Measurements from ENCODE around the gene ZDHHC14.
"Not testable (repeated sequence)": the region's sequence is repeated elsewhere in the genome, so short reads cannot be mapped to it uniquely, and the experiment has no call there.

Gene ZDHHC14

DNA sequence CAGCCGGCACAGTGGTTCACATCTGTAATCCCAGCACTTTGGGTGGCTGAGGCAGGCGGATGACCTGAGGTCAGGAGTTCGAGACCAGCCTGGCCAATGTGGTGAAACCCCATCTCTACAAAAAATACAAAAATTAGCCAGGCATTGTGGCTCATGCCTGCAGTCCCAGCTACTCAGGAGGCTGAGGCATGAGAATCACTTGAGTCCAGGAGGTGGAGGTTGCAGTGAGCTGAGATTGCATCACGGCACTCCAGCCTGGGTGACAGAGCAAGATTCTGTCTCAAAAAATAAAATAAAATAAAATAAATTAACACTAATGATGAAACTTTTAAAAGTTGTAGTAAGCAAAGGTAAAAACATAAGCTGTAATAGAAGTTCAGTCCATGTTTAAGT lies 82.7 kb downstream of the ZDHHC14 start:
- not testable (repeated sequence) for DNase-seq (ENCODE audit: low read depth in 4 of 4, low spot score in 1 of 4)

- no peak for DNase-seq (ENCODE audit: low read depth in 4 of 4, low spot score in 1 of 4)
Observed at GRCh38 chr6:157464653-157465535, 83.9 kb downstream of the ZDHHC14 start.

DNA sequence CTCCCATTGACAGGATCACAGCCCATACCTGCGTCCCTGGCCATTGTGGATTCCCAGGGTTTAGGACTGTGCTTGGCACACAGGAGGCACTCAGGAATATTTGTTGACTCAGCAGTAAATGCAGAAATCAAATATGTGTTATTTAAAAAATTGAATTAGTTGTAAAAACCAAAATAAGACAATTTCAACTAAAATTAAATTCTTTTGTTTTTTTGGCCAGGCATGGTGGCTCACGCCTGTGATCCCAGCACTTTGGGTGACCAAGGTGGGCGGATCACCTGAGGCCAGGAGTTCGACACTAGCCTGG lies 85.3 kb downstream of the ZDHHC14 start:
- DNase-seq (ENCODE audit: low read depth in 4 of 4, low spot score in 1 of 4) = no peak

- DNase-seq (ENCODE audit: low read depth in 4 of 4, low spot score in 1 of 4) = not testable (repeated sequence)
Observed at GRCh38 chr6:157467339-157467738, 86.3 kb downstream of the ZDHHC14 start.

DNA sequence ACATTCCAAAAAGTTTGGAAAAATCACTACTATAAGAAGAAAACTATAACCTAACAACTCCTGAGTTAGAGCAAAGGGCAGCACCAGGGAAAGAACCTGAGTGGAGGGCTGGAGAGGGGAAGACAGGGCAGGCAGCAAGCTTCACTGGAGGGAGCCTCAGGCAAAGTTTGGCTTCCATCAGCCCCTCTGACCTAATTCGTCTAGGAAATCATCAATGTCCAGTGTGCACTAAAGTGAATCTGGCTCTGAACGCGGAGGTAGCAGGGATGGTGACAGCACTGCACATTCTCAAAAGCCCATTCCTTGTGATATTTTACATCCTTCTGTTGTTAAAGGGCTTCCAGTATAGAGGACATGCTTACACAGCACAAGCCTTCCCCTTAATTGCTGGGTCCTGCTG lies 87.1 kb downstream of the ZDHHC14 start:
- no peak for DNase-seq (ENCODE audit: low read depth in 4 of 4, low spot score in 1 of 4)

GRCh38 chr6:157468574-157468973 lies 87.6 kb downstream of the ZDHHC14 start:
- no peak for DNase-seq (ENCODE audit: low read depth in 4 of 4, low spot score in 1 of 4)

DNA sequence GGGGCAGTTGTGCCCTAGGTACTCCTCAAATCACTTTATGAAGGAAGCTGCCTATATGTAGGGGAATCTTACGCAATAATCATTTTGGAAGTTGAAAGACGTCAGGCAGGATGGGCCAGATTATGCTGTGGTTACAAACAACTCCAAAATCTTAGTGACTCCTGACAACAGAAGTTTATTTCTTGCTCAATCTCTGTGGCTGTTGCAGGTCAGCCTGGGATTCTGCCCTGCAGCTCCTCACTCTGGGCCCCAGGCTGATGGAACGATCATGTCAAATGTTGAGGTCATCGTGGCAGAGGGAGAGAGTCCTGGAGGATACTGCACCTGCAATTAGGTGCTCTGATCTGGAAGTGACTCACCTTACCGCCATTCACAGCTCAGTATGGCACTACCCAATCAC lies 88.4 kb downstream of the ZDHHC14 start:
- no peak for DNase-seq (ENCODE audit: low read depth in 4 of 4, low spot score in 1 of 4)

GRCh38 chr6:157471077-157471686 lies 90.2 kb downstream of the ZDHHC14 start:
- no peak for DNase-seq (ENCODE audit: low read depth in 4 of 4, low spot score in 1 of 4)

GRCh38 chr6:157471895-157472686 lies 91.1 kb downstream of the ZDHHC14 start:
- no peak for DNase-seq (ENCODE audit: low read depth in 4 of 4, low spot score in 1 of 4)

DNA sequence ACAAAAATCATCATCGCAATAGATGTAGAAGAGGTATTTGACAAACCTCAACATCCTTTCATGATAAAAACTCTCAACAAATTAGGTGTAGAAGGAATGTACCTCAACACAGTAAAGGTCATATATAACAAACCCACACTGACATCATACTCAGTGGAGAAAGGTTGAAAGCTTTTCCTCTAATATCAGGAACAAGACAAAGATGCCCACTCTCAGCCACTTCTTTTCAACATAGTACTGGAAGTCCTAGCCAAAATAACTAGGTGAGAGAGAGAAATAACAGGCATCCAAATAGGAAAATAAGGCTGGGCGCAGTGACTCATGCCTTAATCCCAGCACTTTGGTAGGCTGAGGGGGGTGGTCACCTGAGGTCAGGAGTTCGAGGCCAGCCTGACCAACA lies 95.8 kb downstream of the ZDHHC14 start:
- no peak for DNase-seq (ENCODE audit: low read depth in 4 of 4, low spot score in 1 of 4)

DNA sequence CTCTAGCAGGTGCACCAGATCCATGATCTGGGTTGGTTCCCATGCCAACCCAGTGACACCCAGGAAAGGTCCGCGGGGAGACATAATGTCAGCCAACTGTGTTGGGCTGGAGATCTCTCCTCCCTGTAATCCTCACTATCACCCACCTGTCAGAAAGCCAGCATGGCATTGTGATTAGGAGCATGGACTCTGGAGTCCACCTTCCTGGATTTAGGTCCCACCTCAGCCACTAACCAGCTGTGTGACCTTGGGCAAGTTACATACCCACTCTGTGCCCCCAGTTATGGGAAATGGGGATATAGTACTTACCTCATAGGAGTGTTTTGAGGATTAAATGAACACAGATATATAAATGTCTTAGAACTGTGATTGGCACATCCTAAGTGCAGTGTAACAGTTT lies 97.9 kb downstream of the ZDHHC14 start:
- no peak for DNase-seq (ENCODE audit: low read depth in 4 of 4, low spot score in 1 of 4)

DNA sequence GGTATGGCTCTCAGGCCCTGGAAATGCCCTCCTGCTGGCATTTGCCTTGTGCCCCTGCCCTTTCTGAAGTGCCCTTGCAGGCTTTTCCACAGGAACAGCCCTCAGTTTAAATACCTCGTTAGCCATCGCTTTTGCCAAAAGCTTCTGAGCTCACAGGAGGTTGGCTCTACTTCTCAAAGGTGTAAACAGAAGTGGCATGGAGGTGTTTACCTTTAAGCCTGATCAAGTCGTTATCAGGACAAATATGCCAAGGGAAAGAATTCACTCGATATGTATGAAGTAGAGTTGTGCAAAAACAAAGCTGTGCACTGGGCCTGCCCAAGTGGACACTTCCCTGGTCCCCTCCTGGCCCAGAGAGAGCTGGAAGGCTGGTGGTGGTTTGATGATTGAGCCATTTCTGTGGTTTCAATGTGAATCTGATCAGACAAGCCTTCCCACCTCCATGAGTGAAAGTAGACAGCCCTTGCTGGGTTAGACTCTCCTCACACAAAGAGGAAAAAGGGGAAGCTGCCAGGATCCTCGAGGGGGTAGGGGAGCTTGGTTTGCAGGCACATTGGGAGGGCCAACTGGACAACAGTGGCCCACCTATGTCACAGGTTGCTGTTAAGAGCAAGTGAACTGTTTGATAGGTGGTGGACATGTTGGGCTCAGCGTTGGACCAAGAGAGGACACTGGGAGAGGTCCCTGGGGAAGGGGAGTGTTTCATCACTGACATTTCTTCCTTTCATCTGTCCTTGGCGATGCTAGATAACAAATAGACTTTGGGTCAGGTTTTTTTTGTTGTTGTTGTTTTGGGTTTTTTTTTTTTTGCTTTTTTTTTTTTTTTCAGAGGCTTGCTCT lies 98.7 kb downstream of the ZDHHC14 start:
- no peak for DNase-seq (ENCODE audit: low read depth in 4 of 4, low spot score in 1 of 4)

DNA sequence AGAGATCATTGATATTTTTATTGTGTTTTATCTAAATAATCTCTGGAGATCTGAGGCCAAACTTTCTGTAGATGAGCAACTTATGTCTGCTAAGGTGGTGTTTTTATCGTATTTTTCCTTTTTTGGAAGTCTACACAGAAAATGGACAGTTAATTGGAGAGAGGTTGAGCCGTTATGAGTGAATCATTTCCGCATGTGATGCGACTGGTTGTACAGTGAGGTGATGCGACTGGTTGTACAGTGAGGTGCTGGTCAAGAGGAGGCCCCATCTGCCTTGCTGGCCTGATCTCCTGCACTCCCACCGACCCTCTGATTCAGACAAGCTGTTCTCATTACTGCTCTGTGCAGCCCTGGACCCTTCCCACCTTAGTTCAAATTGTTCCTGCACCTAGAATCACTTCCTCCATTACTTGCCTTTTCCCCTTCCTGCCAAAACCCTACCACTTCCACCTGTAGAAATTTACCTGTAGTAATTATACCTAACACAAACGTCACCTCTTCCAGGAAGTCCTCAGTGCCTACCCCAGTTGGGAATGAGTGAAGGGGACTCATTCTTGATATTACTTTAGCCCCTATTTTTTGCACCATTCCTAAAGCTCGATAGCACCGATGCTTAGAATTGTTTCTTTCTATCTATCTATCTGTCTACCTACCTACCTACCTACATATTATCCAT lies 100.3 kb downstream of the ZDHHC14 start:
- DNase-seq (ENCODE audit: low read depth in 4 of 4, low spot score in 1 of 4) = no peak

DNA sequence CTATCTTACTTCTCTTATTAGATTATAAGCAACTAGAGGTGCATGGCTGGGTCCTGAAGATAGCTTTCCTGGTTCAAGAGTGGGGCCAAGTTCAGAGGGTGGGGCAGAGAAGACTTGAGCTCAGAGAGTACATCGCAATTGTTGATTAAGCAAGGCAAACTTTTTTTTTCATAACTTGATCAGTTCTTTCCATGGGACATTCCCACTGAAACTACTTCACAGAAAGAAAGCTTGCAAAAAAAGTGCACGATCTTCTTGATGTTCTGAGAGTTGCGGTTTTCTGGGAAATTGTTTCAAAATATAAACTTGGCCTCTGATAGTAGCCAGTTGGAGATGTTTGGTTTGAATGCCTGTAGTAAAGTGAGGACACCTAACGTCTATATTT lies 100.9 kb downstream of the ZDHHC14 start:
- DNase-seq (ENCODE audit: low read depth in 4 of 4, low spot score in 1 of 4) = no peak

- no peak for DNase-seq (ENCODE audit: low read depth in 4 of 4, low spot score in 1 of 4)
Observed at GRCh38 chr6:157483770-157484169, 102.8 kb downstream of the ZDHHC14 start.

DNA sequence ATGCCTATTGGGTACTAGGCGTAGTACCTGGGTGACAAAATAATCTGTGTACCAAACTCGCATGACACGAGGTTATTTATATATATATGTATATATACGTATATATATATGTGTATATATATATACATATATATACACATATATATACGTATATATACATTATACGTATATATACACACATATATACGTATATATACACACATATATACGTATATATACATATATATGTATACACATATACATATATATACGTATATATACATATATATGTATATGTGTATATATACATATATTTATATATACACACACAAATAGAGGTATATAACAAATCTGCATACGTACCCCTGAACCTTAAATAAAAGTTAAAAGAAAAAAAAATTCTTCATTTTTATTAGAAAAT lies 103.2 kb downstream of the ZDHHC14 start:
- no peak for DNase-seq (ENCODE audit: low read depth in 4 of 4, low spot score in 1 of 4)

GRCh38 chr6:157486572-157486971 lies 105.6 kb downstream of the ZDHHC14 start:
- DNase-seq (ENCODE audit: low read depth in 4 of 4, low spot score in 1 of 4) = no peak

DNA sequence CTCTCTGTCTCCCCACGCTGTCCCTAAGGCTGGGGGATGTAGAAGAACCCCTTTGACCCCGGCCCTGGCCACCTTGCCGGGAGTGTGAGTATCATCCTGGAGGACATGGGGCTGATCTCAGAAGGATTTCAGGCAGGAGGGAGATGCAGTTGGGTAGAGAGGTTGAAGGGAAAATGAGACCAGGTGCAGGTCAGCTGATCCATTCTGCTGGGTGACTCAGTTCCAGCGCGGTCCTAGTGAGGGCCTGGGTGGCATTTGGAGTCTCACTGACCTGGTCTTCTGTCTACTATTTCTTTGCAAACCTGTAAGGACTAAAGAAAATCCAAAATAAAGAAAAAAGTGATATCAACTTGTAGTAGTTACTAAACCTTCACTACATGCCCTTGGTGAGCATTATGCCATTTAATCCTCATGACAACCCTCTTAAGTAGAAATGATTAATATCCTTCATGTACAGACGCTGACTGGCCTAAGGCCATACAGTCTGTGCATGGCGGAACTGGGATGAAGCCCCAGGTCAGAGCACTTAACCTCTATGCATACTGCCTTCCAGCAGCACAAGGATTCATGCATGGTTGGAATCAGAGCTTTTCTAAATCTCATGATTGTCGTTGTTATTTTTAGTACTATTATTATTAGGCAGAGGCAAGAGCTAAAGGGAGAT lies 106.3 kb downstream of the ZDHHC14 start:
- DNase-seq (ENCODE audit: low read depth in 4 of 4, low spot score in 1 of 4) = no peak

DNA sequence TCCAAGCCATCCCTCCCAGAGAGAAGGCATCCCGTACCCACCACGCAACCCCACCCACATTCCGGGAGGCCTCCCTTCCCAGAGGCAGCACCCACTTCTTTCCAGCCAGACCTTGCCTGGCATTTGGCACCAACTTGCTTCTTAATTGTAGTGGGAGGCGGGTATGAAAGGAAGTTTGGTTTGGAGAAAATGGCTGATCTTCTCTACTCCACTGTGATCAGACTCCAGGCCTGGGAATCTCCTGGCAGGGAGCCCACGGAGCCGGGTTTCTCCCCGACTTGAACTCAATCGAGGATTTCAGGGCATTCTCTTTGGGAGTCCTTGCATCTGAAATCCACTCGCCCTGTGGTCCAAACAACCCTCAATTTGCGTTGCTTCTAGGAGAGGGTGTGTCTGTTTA lies 107.1 kb downstream of the ZDHHC14 start:
- DNase-seq (ENCODE audit: low read depth in 4 of 4, low spot score in 1 of 4) = no peak

DNA sequence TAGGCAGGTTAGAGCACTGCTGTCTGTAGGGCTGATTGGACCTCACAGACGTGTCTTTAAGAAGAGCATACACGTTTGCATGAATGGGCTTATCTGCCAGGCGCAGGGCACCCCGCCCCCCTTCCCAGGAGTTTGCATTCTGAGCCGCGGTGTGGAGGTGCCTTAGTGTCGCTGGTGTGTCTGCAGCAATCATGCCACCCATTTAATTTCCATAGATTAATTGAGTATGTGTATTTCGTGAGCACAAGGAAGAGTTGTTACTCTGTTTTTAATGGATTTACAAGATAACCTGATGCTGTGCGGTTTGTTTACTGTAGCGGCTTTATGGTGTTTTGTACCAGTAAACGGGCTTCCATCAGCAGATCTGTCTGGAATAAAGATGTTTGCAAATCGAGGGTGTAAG lies 107.7 kb downstream of the ZDHHC14 start:
- DNase-seq (ENCODE audit: low read depth in 4 of 4, low spot score in 1 of 4) = no peak

Measured in stimulated activated CD4-positive, alpha-beta T cell treated with anti-CD3 and anti-CD28 coated beads, Interleukin-1b, Interleukin-23, amount 100 ng/mL, for 24 hours (primary cell).